Measurements from ENCODE around the gene BSN.

Gene BSN

DNA sequence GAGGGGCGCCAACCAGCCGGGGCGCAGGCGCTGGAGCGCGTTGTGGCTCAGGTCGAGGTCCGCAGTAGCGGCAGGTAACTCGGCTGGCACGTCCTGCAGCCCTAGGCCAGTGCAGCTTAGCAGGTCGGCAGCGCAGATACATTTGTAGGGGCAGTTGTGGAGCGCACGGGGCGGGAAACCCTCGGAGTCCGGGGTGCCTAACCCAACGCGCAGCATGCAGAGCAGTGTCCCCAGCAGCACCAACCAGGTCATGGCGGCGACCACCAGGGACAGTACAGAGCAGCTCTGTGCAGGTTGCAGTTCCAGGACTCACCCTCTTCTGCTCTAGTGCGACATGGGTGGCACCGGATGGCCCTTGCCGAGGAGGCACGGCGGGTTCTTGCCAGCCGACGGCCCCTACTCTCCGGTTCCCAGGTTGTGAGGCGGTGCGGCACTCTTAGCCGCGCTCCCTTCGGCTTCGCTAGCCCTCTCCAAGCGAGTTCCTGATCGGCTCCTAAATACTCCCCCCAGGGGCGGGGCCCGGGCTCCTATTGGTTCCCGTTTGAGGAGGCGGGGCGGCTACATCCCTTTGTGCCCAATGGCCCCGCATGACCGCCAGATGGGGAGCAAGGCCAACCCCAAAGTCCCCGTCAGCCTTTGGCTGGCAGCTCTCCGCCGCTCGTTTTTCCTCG, 165.1 kb downstream of the BSN start, which contains the start of gene AMIGO3:
TSS of gene AMIGO3 (minus strand) at position 471 of the 671 bp plus-strand sequence. CDS start at position 252, 219 bp downstream.
- DNase-seq, result peak; percentile 82 to 84

All from NCI-H1930 (cell line).